Measurements from ENCODE around the gene FHIT.
"Not testable (repeated sequence)": the region's sequence is repeated elsewhere in the genome, so short reads cannot be mapped to it uniquely, and the experiment has no call there.

Gene FHIT

DNA sequence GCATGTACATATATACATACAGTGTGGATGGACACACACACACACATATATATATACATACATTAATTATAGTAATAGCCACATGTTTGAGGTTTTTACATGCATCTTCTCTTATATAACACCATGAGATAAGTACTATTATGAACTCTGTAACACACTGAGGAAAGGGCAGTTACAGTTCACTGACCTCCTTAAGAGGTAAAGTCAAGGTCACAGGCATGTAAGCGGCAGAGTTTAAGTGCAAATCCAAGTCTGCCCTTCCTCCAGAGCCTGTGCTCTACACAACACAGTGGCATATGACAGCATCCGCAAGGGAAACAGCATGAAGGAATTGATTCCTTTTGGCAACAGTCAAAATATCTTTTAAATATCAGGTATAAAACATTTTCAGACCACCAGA lies 26.4 kb downstream of the FHIT start:
- DNase-seq: no peak

DNA sequence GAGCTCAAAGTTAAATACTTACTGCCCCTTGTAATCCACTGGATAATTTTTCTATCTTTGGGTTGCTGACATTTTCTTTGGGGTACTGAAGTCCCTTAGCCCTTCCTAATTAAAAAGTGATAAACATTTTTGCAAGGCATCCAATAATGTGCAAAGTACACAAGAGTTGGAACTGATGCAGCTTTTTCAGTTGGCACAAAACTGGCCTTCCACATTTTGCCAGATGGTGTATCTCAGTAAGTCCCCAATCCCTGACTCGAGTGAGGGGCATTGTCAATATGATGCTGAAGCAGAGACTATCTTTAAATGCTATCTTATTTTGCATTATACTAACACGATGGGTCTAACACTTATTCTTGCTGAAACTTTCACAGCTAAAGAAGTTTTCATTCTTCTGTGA lies 27.8 kb downstream of the FHIT start:
- no peak for DNase-seq

GRCh38 chr3:61222467-61222866 lies 28.8 kb downstream of the FHIT start:
- no peak for DNase-seq

DNA sequence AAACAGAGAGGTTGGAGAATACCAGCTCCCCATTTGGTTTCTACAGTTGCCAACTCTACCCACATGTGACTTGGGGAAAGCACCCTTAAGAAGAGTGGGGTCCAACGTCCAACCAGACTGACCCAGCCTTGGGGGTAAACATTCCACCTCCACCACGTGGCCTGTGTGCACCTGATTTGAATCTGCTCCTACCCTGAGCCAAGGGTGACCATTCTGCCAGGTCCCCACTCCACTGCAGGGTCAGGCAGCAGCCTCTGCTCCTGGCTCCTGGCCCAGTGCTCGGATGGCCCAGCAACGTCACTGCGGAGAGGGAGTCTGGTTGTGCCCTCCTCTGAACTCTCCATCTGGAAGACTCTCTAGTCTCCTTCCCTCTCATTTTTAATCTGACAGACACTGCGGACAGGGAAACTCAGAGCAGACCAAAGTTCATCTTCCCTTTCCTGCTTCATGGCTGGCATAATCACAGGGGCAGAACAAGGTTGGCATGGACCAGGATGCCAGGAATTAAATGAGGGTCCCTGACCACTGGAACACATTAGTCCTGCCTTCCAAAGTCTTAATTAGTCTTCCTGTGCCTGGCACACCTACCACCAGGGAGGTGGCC lies 29.4 kb downstream of the FHIT start:
- no peak for DNase-seq

DNA sequence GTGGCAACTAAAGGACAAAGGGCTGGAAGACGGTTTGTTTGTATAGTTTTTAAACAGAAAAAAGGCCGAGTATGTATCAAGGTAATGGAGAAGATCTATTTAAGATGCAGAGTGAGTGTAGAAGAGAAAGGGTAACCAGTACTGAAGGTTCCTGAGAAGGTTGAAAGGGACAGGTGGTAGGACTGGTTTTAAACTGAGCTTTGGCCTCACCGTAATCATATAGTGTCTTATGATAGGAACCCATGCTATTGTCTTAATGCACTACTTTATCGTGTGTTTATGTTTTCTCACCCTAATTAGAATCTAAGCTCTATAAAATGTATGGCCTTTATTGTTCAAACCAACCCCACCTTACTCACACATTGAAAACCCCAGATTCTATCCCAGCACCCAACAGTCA lies 32.7 kb downstream of the FHIT start:
- DNase-seq: no peak

DNA sequence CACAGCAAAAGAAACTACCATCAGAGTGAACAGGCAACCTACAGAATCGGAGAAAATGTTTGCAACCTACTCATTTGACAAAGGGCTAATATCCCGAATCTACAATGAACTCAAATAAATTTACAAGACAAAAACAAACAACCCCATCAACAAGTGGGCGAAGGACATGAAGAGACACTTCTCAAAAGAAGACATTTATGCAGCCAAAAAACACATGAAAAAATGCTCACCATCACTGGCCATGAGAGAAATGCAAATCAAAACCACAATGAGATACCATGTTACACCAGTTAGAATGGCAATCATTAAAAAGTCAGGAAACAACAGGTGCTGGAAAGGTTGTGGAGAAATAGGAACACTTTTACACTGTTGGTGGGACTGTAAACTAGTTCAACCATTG lies 35.1 kb downstream of the FHIT start:
- not testable (repeated sequence) for DNase-seq

DNA sequence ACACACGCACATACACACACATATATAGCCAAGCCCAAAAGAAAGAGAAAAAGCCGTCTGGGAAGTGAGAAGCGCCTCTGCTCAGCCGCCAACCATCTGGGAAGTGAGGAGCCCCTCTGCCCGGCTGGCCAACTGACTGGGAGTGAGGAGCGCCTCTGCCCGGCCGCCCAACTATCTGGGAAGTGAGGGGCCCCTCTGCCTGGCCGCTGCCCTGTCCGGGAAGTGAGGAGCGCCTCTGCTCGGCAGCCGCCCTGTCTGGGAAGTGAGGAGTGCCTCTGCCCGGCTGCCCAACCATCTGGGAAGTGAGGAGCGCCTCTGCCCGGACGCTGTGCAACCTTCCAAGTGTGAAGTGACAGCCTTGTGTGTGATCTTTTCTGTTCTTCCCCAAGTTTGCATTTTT lies 49.2 kb downstream of the FHIT start:
- DNase-seq: no peak

DNA sequence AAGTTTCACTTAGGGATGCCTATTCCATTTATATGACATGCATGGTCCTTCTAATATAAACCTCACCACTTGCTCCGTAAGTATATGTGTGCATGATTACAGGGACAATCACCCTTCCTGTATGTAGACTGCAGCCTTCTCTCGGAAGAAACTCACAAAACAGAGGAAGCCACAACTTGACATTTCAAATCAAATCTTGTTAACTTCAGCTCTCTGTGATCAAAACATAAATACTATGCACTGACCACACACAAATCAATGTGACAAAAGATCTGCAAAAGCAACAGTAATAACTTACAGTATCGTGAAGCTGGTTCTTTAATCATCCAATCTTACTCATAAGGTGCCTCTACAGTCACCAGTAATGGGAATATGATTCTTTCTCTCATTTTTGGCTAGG lies 50.2 kb downstream of the FHIT start:
- DNase-seq: no peak

- DNase-seq: no peak
These were observed 51.0 kb downstream of the FHIT start for GRCh38 chr3:61200270-61200669.

DNA sequence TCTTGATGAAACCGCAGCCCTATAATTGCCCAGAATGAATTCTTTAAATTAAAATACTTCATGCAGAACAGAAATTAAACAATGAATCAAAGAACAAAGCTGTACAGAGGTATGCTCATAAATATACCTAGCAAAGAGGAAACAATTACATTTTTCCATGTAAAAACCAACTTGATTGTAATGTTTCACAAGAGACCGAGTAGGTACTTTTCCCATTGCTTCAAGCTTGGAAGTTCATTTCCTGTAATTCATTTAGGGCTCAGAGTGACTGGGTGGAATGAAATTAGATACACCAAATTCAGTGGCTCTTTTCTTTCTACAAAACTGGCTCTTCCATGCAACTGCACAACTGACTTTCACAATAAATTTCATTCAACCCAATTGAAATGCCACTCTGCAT lies 51.4 kb downstream of the FHIT start:
- no peak for DNase-seq

GRCh38 chr3:61194892-61195538 lies 56.2 kb downstream of the FHIT start:
- no peak for DNase-seq

- DNase-seq: no peak
These were observed 59.0 kb downstream of the FHIT start for GRCh38 chr3:61192222-61192621.

DNA sequence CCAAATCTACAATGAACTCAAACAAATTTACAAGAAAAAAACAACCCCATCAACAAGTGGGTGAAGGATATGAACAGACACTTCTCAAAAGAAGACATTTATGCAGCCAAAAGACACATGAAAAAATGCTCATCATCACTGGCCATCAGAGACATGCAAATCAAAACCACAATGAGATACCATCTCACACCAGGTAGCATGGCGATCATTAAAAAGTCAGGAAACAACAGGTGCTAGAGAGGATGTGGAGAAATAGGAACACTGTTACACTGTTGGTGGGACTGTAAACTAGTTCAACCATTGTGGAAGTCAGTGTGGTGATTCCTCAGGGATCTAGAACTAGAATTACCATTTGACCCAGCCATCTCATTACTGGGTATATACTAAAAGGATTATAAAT lies 61.0 kb downstream of the FHIT start:
- not testable (repeated sequence) for DNase-seq

DNA sequence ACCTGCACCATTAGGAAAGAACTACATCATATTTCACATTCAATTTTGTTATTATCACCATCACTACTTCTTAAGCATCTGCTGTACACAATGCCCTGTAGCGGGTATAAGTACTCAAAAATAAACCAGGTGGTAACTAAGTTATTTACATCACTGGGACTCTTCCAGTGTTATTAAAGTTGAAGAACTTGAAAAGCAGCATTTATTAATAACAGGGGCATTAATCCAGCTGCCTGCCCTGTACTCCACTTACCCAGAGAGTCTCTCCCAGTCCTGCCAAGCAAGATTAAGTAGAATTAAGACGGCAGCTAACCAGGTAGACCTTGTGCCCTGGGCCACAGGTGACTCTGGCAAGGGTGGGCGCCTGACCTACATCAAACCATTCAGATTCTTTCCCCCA lies 65.2 kb downstream of the FHIT start:
- no peak for DNase-seq

DNA sequence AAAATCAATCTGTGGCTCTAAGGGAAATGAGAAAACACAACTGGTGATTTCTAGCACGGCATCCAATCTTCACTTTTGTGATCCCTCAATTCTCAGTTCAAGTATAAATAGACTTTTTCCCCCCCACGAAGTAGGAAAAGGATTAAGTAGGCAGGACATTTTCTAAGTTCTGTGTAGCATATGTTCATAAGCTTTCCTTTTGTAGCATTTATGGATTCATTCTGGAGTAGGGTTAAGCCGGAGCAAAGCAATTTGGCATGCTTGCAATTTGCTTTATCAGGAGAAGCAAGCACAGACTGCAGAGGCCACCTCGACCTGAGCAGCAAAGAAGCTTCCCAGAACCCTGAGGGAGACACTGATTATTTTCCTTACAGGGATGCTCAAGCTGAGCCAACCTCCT lies 66.3 kb downstream of the FHIT start:
- DNase-seq: no peak

DNA sequence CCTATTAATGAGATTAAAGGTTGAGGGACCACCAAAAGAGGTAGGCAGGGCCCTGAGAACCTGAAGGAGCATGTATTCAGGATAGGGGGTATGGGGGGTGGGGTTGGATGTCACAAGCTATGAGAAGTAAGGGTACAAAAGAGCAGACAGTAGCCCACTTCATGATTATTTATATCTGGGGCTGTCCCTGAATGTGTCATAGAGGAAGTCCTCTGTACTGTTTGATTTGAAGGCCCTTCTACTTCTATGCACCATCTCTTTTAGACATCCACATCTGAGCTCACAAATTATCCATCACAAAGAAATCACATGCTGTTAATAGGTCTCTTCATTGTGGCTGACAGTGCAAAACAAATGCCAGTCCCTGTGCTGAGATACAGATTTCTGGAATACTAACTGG lies 68.6 kb downstream of the FHIT start:
- DNase-seq: no peak

DNA sequence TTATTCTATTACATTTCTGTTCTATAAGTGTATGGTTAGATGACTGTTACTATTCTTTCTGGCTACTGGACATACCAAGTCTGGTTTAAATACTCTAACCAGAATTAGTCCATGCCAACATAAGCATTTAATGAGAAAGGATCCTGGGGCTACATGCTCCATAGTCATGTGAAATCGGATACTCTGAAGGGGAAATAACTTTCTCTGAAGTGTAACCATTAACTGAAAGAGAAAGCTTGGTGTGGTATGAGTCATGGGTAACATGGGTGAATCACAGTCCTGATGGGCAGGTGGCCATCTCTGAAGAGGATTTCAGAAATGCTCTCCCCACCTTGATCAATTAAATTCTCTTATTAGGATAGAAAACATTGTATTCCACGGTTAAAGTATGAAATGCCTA lies 69.4 kb downstream of the FHIT start:
- no peak for DNase-seq

DNA sequence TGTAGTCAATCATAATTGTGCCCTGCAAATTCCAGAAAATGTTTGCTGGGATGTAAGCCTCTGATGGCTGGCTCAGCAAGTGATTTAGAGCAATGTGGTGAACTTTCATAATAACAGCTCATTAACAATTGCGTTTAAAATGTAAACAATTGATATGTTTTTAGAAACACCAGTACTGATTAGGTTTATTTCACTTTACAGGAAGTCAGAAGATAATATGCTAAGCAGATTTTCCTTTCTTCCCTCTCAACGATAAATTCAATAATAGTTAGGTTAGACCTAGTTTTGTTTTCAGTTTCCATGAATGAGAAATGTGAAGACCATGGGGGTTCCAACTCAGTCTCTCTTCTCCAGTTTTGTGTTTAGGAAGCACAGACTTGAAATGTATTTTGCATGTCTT lies 71.0 kb downstream of the FHIT start:
- DNase-seq: no peak

- no peak for DNase-seq
These were observed 73.1 kb downstream of the FHIT start for GRCh38 chr3:61178167-61178566.

DNA sequence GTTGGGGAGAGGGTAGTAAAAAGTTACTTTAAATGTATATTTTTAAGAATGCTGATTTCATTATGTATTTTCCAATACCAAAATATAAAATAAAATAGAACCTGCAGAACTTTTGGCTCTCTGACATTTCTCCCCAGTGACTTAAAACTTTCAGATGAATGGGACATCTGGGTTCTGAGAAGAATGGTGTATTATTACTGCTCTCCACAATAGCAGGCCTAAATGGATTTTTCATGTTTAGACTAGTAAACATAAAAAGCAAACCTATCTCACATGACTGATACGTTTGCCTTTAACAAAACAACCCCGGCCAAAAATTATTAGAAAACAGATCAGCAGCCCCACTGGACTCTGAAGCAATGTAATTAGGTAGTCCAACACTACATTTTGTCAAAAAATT lies 73.8 kb downstream of the FHIT start:
- no peak for DNase-seq

GRCh38 chr3:61173676-61174075 lies 77.6 kb downstream of the FHIT start:
- no peak for DNase-seq

- DNase-seq: no peak
These were observed 78.6 kb downstream of the FHIT start for GRCh38 chr3:61172684-61173083.

DNA sequence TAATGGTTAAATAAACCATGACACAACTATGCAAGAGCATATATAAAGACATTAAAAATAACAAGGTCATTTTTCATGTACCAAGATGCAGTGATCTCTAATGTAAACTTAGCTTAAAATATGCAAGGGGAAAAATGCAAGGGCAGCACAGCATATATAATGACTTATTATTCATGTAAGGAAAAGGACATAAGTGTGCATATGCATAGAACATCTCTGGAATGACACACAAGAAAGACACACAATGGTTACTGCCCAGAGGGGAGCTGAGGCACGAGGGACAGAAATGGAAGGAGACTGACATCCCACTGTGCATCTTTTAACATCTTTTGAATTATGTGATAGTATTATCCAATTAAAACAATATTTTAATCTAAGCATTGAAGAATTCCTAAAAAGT lies 79.0 kb downstream of the FHIT start:
- no peak for DNase-seq

GRCh38 chr3:61169621-61170251 lies 81.5 kb downstream of the FHIT start:
- DNase-seq: no peak

GRCh38 chr3:61168286-61168685 lies 83.0 kb downstream of the FHIT start:
- no peak for DNase-seq
